ENCODE measurements around the gene CTBP2. TPM values are rescaled to one million over a fixed set of nuclear protein-coding genes. Genes with fewer than 3 reads are reported as not detected.

Gene CTBP2
- total RNA-seq, 4 donors from 2014 or later, result 74.8 to 103 (median 79.2) TPM

DNA sequence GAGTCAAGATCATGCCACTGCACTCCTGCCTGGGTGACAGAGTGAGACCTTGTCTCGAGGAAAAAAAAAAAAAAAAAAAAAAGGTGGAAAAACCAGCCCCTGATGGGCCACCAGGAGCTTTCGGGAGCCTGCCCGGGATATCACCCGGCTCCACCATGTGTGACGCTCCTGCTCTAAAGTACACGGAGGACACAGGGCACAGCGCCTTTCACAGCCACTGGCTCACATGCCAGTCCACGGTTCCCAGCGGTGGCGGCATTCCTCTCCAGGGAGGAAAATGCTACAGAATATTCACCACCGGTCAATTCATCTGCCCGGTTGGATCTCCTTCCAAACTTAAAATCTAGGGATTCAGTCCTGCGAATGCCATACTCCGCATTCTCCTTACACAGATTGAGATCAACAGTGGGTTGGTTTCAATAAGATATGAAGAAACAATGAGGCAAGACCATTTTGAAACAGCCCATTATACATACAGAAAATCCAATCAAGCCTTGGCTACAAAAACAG, 81.2 kb downstream of the CTBP2 start:
- WGBS, 2 donors (ENCODE audit: low coverage in 1 of 2), result 85 to 98% methylated on average over 4 to 14 of the region's 14 CpGs
- H3K27ac ChIP-seq, result peak overlapping the region in 1 of 4 donors; percentile 48
- H3K4me1 ChIP-seq, result peaks cover 0 to 68% (median 20%) of the 10 kb centered on the region in 3 donors
- H3K36me3 ChIP-seq, result peaks cover 0 to 9% of the 10 kb centered on the region in 2 donors
- H3K27me3 ChIP-seq, result no peaks in the 10 kb centered on the region
- no peak overlapping the region for H3K4me3 ChIP-seq
- TF ChIP-seq, protein P1, sequence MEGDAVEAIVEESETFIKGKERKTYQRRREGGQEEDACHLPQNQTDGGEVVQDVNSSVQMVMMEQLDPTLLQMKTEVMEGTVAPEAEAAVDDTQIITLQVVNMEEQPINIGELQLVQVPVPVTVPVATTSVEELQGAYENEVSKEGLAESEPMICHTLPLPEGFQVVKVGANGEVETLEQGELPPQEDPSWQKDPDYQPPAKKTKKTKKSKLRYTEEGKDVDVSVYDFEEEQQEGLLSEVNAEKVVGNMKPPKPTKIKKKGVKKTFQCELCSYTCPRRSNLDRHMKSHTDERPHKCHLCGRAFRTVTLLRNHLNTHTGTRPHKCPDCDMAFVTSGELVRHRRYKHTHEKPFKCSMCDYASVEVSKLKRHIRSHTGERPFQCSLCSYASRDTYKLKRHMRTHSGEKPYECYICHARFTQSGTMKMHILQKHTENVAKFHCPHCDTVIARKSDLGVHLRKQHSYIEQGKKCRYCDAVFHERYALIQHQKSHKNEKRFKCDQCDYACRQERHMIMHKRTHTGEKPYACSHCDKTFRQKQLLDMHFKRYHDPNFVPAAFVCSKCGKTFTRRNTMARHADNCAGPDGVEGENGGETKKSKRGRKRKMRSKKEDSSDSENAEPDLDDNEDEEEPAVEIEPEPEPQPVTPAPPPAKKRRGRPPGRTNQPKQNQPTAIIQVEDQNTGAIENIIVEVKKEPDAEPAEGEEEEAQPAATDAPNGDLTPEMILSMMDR (IDR thresholded peaks at IDR 0.05), result no peak
- no peaks in the 10 kb centered on the region for H3K9me3 ChIP-seq
- ATAC-seq, result no peak

DNA sequence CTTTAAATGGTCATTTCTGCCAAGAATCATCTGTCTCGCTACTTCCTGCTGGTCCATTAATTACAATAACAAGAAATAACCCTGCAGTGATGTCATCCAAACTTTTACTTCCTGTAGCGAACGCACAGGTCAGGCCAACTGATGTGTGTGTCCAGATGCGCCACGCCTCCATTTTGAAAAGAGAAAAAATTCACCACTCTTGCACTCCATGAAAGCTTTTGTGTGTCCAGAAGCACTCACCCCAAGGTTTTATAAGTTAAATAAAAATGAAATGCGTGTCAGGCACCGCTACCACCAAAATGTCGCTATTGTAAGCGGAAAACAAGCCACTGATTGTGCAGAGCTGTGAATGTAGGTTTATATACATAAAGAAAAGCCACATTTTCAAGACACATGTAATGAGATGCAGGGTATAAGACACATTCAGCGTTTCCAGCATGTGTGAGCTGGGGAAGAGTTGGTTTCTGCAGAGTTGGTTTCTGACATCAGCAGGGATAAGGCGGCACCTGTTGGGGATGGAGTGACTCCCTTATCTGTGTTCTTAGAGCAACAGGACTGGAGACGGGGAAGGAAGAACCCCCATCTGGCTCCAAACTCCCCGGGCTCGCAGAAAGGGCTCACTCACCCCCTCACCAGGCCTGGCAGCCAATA, 83.3 kb downstream of the CTBP2 start:
- peak; percentile 31 for ATAC-seq
- Histone ChIP-seq H3K9me3 (no peaks in the 10 kb centered on the region), H3K27ac (peak overlapping the region in 2 of 4 donors; percentile 1 to 11), H3K36me3 (peaks cover 0 to 28% of the 10 kb centered on the region in 2 donors), H3K4me1 (peaks cover 0 to 47% (median 2%) of the 10 kb centered on the region in 3 donors), H3K27me3 (no peaks in the 10 kb centered on the region), H3K4me3 (no peak overlapping the region)
- TF ChIP-seq EP300 (IDR thresholded peaks at IDR 0.05), result no peak
- TF ChIP-seq POLR2AphosphoS5 (IDR thresholded peaks at IDR 0.05), result no peak
- TF ChIP-seq, protein P1 (IDR thresholded peaks at IDR 0.05), result no peak
- no peak for TF ChIP-seq POLR2A (IDR thresholded peaks at IDR 0.05)
- 66 to 70% methylated on average over 8 to 14 of the region's 14 CpGs for WGBS, 2 donors (ENCODE audit: low coverage in 1 of 2)

DNA sequence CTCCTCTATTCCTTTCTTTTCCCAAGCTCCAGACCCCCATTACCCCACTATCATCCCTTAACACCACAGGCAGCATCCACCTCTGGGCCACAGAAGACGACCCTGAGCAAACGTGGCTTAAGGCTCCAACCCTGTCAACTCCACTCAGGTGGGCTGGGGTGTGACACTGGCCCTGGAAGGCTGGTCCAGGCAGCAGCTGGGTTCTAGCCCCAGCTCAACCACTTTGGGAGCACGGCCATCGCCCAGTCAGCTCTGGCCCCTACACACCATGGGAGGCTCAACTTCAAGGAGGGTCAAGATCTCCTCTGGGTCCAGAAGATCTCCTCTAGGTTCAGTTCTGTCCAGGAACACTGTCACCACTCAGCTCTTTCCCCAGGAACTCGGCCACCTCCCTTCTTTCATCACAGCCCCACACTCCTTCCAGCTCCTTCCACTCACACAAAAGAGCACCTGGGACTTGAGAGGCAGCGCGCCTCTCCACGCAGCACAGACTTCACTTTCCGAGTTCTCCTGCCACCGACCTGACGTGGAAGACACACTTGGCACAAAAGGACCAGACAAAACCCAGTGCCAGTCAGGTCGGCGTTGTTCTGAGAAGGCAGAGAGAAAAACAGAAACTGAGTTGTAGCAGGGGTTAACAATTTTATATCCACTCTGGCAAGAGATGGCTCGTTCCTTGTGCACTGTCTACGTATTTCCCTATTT, 84.1 kb downstream of the CTBP2 start:
- Histone ChIP-seq H3K4me3 (no peak overlapping the region), H3K27ac (peak overlapping the region in 3 of 4 donors; percentile 11 to 27 (median 14)), H3K36me3 (peaks cover 0 to 29% of the 10 kb centered on the region in 2 donors), H3K4me1 (peaks cover 0 to 39% (median 0%) of the 10 kb centered on the region in 3 donors), H3K9me3 (no peaks in the 10 kb centered on the region), H3K27me3 (no peaks in the 10 kb centered on the region)
- WGBS, 2 donors (ENCODE audit: low coverage in 1 of 2), result 83 to 92% methylated on average over 11 to 13 of the region's 15 CpGs
- TF ChIP-seq, protein P1 (IDR thresholded peaks at IDR 0.05), result no peak
- TF ChIP-seq EP300 (IDR thresholded peaks at IDR 0.05), result no peak
- TF ChIP-seq POLR2A (IDR thresholded peaks at IDR 0.05), result no peak
- no peak for TF ChIP-seq POLR2AphosphoS5 (IDR thresholded peaks at IDR 0.05)
- ATAC-seq, result no peak

DNA sequence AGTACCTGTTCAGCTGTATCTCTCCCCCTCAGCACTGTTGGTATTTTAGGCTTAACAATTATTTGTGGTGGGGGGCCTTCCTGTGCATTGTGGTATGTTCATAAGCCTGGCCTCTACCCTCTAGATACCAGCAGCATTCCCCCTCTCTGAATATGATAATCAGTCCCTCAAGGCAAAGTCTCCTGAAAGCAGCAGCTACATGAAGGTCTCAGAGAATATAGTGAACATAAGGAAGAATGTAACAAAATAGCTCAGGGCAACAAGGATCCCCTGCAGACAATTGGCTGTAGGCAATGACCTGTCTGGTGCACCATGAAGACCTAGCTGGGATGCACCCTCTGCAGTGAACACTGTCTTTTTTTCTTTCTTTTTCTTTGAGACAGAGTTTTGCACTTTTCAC, 86.4 kb downstream of the CTBP2 start:
- no peak overlapping the region for H3K4me3 ChIP-seq
- no peak overlapping the region for H3K27ac ChIP-seq
- no peaks in the 10 kb centered on the region for H3K9me3 ChIP-seq
- H3K36me3 ChIP-seq, result peaks cover 0 to 29% of the 10 kb centered on the region in 2 donors
- no peak for TF ChIP-seq EP300 (IDR thresholded peaks at IDR 0.05)
- no peak for TF ChIP-seq POLR2AphosphoS5 (IDR thresholded peaks at IDR 0.05)
- no peak for TF ChIP-seq POLR2A (IDR thresholded peaks at IDR 0.05)
- TF ChIP-seq, protein P1 (IDR thresholded peaks at IDR 0.05), result no peak
- H3K4me1 ChIP-seq, result peaks cover 0 to 22% (median under 1%) of the 10 kb centered on the region in 3 donors
- H3K27me3 ChIP-seq, result no peaks in the 10 kb centered on the region
- no peak for ATAC-seq

Measured in gastroesophageal sphincter (tissue), 4 donors.